ENCODE measurements around the gene PDE6A. TPM values are rescaled to one million over a fixed set of nuclear protein-coding genes. Genes with fewer than 3 reads are reported as not detected.

The PDE6A gene
- total RNA-seq, 1 experiment from 2014 or later = not detected

GRCh38 chr5:149831492-149831891 is 113.1 kb downstream of the PDE6A start:
- H3K9me3 ChIP-seq (ENCODE audit: control insufficient read depth, low read depth, low read length) = no peaks in the 10 kb centered on the region
- Mint-ChIP-seq H3K4me3 (no peak overlapping the region), H3K4me1 (peaks cover 2 to 3% of the 10 kb centered on the region in 2 experiments; a peak in 1 of 4 replicates), H3K27ac (no peak overlapping the region; a peak in 1 of 7 replicates), H3K36me3 (ENCODE audit: insufficient read depth in 1 of 3, low read depth in 3 of 3) (peaks cover 0 to 13% (median 0%) of the 10 kb centered on the region in 3 experiments; a peak in 4 of 7 replicates), H3K9me3 (no peaks in the 10 kb centered on the region), H3K27me3 (ENCODE audit: low read depth) (no peaks in the 10 kb centered on the region; the same call in 1 of the 2 replicates)
- H3K4ac ChIP-seq (ENCODE audit: low read depth, low read length) = no peak overlapping the region
- no peak overlapping the region for H2AK5ac ChIP-seq (ENCODE audit: insufficient read length, low read length)
- no peaks in the 10 kb centered on the region for H3K23me2 ChIP-seq (ENCODE audit: insufficient read length, low read depth, low read length, poor library complexity, severe bottlenecking)
- H2BK120ac ChIP-seq (ENCODE audit: low read depth, low read length, poor library complexity, severe bottlenecking) = no peak overlapping the region
- no peak overlapping the region for H3K9ac ChIP-seq (ENCODE audit: extremely low read depth, insufficient read length, low read length)
- WGBS (ENCODE audit: extremely low coverage, insufficient read length, low lambda C conversion rate) = no CpG with 5 or more reads among the region's 5 CpGs
- no peaks in the 10 kb centered on the region for H3K27me3 ChIP-seq (ENCODE audit: insufficient read depth, low read length)
- H2BK12ac ChIP-seq (ENCODE audit: insufficient read length, low read depth, low read length) = no peak overlapping the region
- no peak overlapping the region for H3K4me2 ChIP-seq (ENCODE audit: insufficient read depth, insufficient read length, low read length)
- no peak overlapping the region for H2BK20ac ChIP-seq (ENCODE audit: low read depth, low read length, poor library complexity, severe bottlenecking)
- H3K79me2 ChIP-seq (ENCODE audit: insufficient read depth, low read length) = no peaks in the 10 kb centered on the region
- no peak overlapping the region for H3K18ac ChIP-seq (ENCODE audit: insufficient read length, low read depth, low read length)
- H4K91ac ChIP-seq (ENCODE audit: insufficient read length, low read depth, low read length) = no peak overlapping the region
- H3K14ac ChIP-seq (ENCODE audit: insufficient read depth, low read length) = no peak overlapping the region
- H4K8ac ChIP-seq (replicated peaks; ENCODE audit: insufficient read length, low read depth, low read length) = no peak overlapping the region
- no peak overlapping the region for H3K23ac ChIP-seq (ENCODE audit: insufficient read length, low read depth, low read length)
- no peak overlapping the region for H4K5ac ChIP-seq (ENCODE audit: insufficient read length, low read depth, low read length)
- H3K4me1 ChIP-seq (ENCODE audit: insufficient read depth, low read length) = no peaks in the 10 kb centered on the region
- no peaks in the 10 kb centered on the region for H4K20me1 ChIP-seq (ENCODE audit: control insufficient read depth, insufficient read depth, insufficient read length)
- H2AFZ ChIP-seq (ENCODE audit: low read length) = no peak overlapping the region
- H2BK15ac ChIP-seq (ENCODE audit: low read depth, low read length) = no peak overlapping the region
- no peak for TF ChIP-seq CTCF (conservative IDR thresholded peaks at IDR 0.05)
- H3K56ac ChIP-seq (ENCODE audit: insufficient read length, low read depth, low read length) = no peak overlapping the region
- H3T11ph ChIP-seq (ENCODE audit: low read length) = no peak overlapping the region
- H3K79me1 ChIP-seq (ENCODE audit: insufficient read depth, low read depth, low read length, poor library complexity, severe bottlenecking) = no peaks in the 10 kb centered on the region
- H2BK5ac ChIP-seq (ENCODE audit: insufficient read length, low read length) = no peak overlapping the region
- no peak for DNase-seq
- no peak overlapping the region for H3K27ac ChIP-seq (ENCODE audit: insufficient read length, low read depth, low read length)
